Heart right ventricle (tissue), 16 donors: ENCODE data around the gene TOP3B. TPM values are rescaled to one million over a fixed set of nuclear protein-coding genes. Genes with fewer than 3 reads are reported as not detected.

ENCODE experiments used
- ATAC-seq, 8 donors: fragments of 200-7000 bp; cut with Tn5 transposase; one replicate each; pipeline ENCODE4 v1.9.1; 2020; ENCODE audit warnings: mild to moderate bottlenecking in 8 of 8, moderate library complexity in 8 of 8, moderate number of reproducible peaks in 1 of 8
- DNase-seq, 2 donors: peaks; one replicate each; pipeline ENCODE4 v3.0.0-alpha.2; 2020
- H3K27ac ChIP-seq, 10 donors: fragments of 200-600 bp; sonication (generic) in 2 of 10; one replicate each; pipeline versions ENCODE4 v1.5.0 to v1.8.0; 2020 to 2022; ENCODE audit warnings: mild to moderate bottlenecking in 3 of 10
- H3K27me3 ChIP-seq, 7 donors: fragments of 200-600 bp; one replicate each; pipeline ENCODE4 v1.8.0; 2021 to 2022; ENCODE audit warnings: mild to moderate bottlenecking in 2 of 7
- H3K36me3 ChIP-seq, 9 donors: fragments of 200-600 bp; sonication (generic) in 1 of 9; one replicate each; pipeline versions ENCODE4 v1.5.0 to v1.8.0; 2020 to 2022; ENCODE audit warnings: mild to moderate bottlenecking in 2 of 9
- H3K4me1 ChIP-seq, 9 donors: fragments of 200-600 bp; sonication (generic) in 1 of 9; one replicate each; pipeline versions ENCODE4 v1.5.0 to v1.8.0; 2020 to 2022; ENCODE audit warnings: mild to moderate bottlenecking in 4 of 9
- H3K4me3 ChIP-seq, 10 donors: fragments of 200-600 bp; sonication (generic) in 2 of 10; one replicate each; pipeline versions ENCODE4 v1.5.0 to v1.8.0; 2020 to 2022; ENCODE audit warnings: mild to moderate bottlenecking in 7 of 10, moderate library complexity in 2 of 10
- H3K9me3 ChIP-seq, 11 donors: fragments of 200-600 bp in 10 of 11; sonication (generic) in 2 of 11; one replicate each; pipeline versions ENCODE4 v1.5.0 to v1.8.0; 2013 to 2022; ENCODE audit warnings: mild to moderate bottlenecking in 2 of 11, control low read depth in 1 of 11, moderate library complexity in 1 of 11
- CTCF ChIP-seq, 9 donors: fragments of 200-600 bp; sonication (generic) in 2 of 9; IDR thresholded peaks; one replicate each; pipeline versions ENCODE4 v1.5.0 to v1.8.0; 2021 to 2022; ENCODE audit warnings: antibody characterized with exemption in 9 of 9, mild to moderate bottlenecking in 5 of 9, moderate library complexity in 1 of 9
- whole genome bisulfite sequencing, 2 donors: extraction: QIAGEN DNeasy Blood & Tissue Kit; methylation state at CpG; one replicate each; pipeline ENCODE4 v1.1.7; 2013; ENCODE audit warnings: inconsistent platforms in 1 of 2; 5-methylcytosine and 5-hydroxymethylcytosine counted together
- intact Hi-C, 10 donors: fragments of 100-400 bp; cut with DNase I; formaldehyde crosslinking; loops; one replicate each; pipeline versions ENCODE4 v1.11.1 to v1.14.2; 2022
- polyA plus RNA-seq, 2 donors: library from polyadenylated mRNA; stranded (reverse); fragments of 200-250 nt; gene quantifications; one replicate each; pipeline ENCODE4 v1.2.3, GENCODE V29; 2013
- total RNA-seq, 10 donors: library from RNA; stranded (reverse); fragmentation: NEBNext Ultra II Directional in 3 of 10; extraction: Animal tissue kit (Norgen Biotek cat#: 25700) in 3 of 10; gene quantifications; one replicate each; pipeline versions ENCODE4 v1.2.1 to v1.2.4, GENCODE V29; 2021 to 2023
- donor health status: Arrhythmogenic right ventricular cardiomyopathy.
- donor health status: ischemic (EF 13 %, LVEDD 7.1; RV severe dilation, severe dysfunction).
- donor health status: healthy with polysubstance abuse.
- donor health status: DM: no; HTN: yes; CAD: no.
- donor health status: DM: no; HTN: no; CAD: no.
- donor health status: ischemic (EF 25% LVEDD 6.9; RV normal size, moderate dysfunction).
- donor health status: ischemic (EF 25% LVEDD 5.7; RV mildly dilated, moderate dysfunction).
- donor health status: healthy.
- donor health status: DM: yes; HTN: yes; CAD: no.
- donor health status: Ischemic cardiomyopathy.
- donor health status: ischemic (EF 35%, LVEDD 5.7; RV mildly dilated, moderate dysfunction).
- donor health status: nonischemic (EF 11% LVEDD 7.7; RV severe dilation, severe dysfunction).
- donor health status: DM: yes; HTN: yes; CAD: no.
- donor health status: PGD.
- donor health status: ischemic (EF 29% LVEDD 5.4; RV normal size, mild dysfunction).
- donor health status: nonischemic (EF 23%, LVEDD 6.1; RV moderate dilation, normal function).

TOP3B gene
- total and polyA plus RNA-seq, 12 donors: 7.8 to 20.0 (median 10.8) TPM

GRCh38 chr22:22023581-22024137 is 41.1 kb upstream of the TOP3B start:
- no peaks in the 10 kb centered on the region for H3K9me3 ChIP-seq
- DNase-seq: no peak
- H3K27ac ChIP-seq: no peak overlapping the region
- no peak overlapping the region for H3K4me3 ChIP-seq
- WGBS, 2 donors: 71 to 72% methylated on average over 4 of the region's 4 CpGs
- peaks cover 0 to 7% (median 0%) of the 10 kb centered on the region in 7 donors for H3K27me3 ChIP-seq
- no peak for TF ChIP-seq CTCF (IDR thresholded peaks at IDR 0.05)
- ATAC-seq: no peak
- intact Hi-C loops: no loop called here
- peaks cover 0 to 13% (median 0%) of the 10 kb centered on the region in 9 donors for H3K4me1 ChIP-seq
- no peaks in the 10 kb centered on the region for H3K36me3 ChIP-seq

GRCh38 chr22:22022947-22023534 is 40.5 kb upstream of the TOP3B start:
- Histone ChIP-seq H3K36me3 (no peaks in the 10 kb centered on the region), H3K4me1 (peaks cover 0 to 13% (median 0%) of the 10 kb centered on the region in 9 donors), H3K4me3 (no peak overlapping the region), H3K27me3 (peaks cover 0 to 7% (median 0%) of the 10 kb centered on the region in 7 donors), H3K9me3 (no peaks in the 10 kb centered on the region), H3K27ac (peak overlapping the region in 2 of 10 donors; percentile 20 to 49)
- intact Hi-C loops: no loop called here
- peak in 2 of 8 donors; percentile 38 to 58 for ATAC-seq
- WGBS, 2 donors: 61 to 67% methylated on average over 6 of the region's 6 CpGs
- no peak for DNase-seq
- no peak for TF ChIP-seq CTCF (IDR thresholded peaks at IDR 0.05)

GRCh38 chr22:22022255-22022840 is 39.8 kb upstream of the TOP3B start:
- intact Hi-C loops: no loop called here
- peak overlapping the region in 2 of 10 donors; percentile 20 to 49 for H3K27ac ChIP-seq
- H3K36me3 ChIP-seq: no peaks in the 10 kb centered on the region
- H3K4me3 ChIP-seq: no peak overlapping the region
- peak in 6 of 8 donors; percentile 56 to 89 (median 80) for ATAC-seq
- TF ChIP-seq CTCF (IDR thresholded peaks at IDR 0.05): no peak
- peaks cover 0 to 13% (median 0%) of the 10 kb centered on the region in 9 donors for H3K4me1 ChIP-seq
- H3K27me3 ChIP-seq: peaks cover 0 to 7% (median 0%) of the 10 kb centered on the region in 7 donors
- H3K9me3 ChIP-seq: no peaks in the 10 kb centered on the region
- WGBS, 2 donors: 43 to 45% methylated on average over 5 of the region's 5 CpGs
- DNase-seq: peak in 1 of 2 donors; percentile 8

GRCh38 chr22:22021162-22021750 is 38.7 kb upstream of the TOP3B start:
- WGBS, 2 donors: 71 to 78% methylated on average over 1 of the region's 1 CpG
- Histone ChIP-seq H3K4me1 (peaks cover 0 to 13% (median 0%) of the 10 kb centered on the region in 9 donors), H3K4me3 (no peak overlapping the region), H3K36me3 (no peaks in the 10 kb centered on the region), H3K9me3 (no peaks in the 10 kb centered on the region), H3K27ac (no peak overlapping the region), H3K27me3 (peaks cover 0 to 7% (median 0%) of the 10 kb centered on the region in 7 donors)
- DNase-seq (no peak), ATAC-seq (no peak)
- intact Hi-C loops: no loop called here
- no peak for TF ChIP-seq CTCF (IDR thresholded peaks at IDR 0.05)
